Spleen (tissue), 7 donors: ENCODE measurements around the gene CHTOP.

Source experiments
- CTCF ChIP-seq, 11 experiments: fragments of 200-600 bp in 7 of 11; fragments of 450-650 bp in 4 of 11; sonication (generic) in 4 of 11; IDR thresholded peaks in 8 of 11; conservative IDR thresholded peaks in 3 of 11; 1 replicate in 7 of 11; 2 replicates in 4 of 11; pipeline versions ENCODE4 v1.4.0 to v1.8.0; 2016 to 2021; ENCODE audit warnings: antibody characterized with exemption in 11 of 11, inconsistent platforms in 4 of 11, mild to moderate bottlenecking in 1 of 11
- POLR2AphosphoS5 ChIP-seq, 3 donors: sonication (generic); formaldehyde crosslinking; IDR thresholded peaks; one replicate each; pipeline ENCODE4 v1.5.1; 2017; ENCODE audit warnings: antibody characterized with exemption in 3 of 3
- donor health status: DM: no; HTN: no; CAD: no; lungs with moderate emphysema.
- donor health status: DM: no; HTN: no; CAD: no.
- donor health status: DM: no; HTN: no; CAD: no.

DNA sequence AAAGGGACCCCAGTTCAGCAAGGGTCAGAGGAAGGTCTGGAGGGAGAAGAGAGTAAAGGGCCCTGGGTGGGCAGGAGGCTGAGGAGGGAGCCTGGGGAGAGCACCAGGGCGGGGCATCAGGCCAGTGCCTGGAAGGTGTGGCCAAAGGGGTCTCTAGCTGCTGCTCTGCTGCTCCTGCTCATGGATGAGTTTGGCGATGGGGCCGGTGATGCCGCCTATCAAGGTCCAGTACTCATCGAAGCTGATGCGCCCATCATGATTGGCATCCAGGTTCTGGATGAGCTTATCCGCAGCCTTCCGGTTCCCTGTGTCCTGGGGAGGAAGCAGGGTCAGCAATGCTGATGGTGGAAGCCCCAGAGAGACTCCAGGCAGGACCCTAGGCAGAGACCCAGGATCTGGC is 26.5 kb upstream of the CHTOP start:
- no peak for TF ChIP-seq CTCF (IDR thresholded peaks at IDR 0.05 in 8 of 11, conservative IDR thresholded peaks at IDR 0.05 in 3 of 11)
- TF ChIP-seq POLR2AphosphoS5 (IDR thresholded peaks at IDR 0.05): no peak
